K562 (cell line): ENCODE data around the gene SLC30A3. TPM values are rescaled to one million over a fixed set of nuclear protein-coding genes. Genes with fewer than 3 reads are reported as not detected.

Source experiments
- ATAC-seq: fragments of 200-7000 bp; cut with Tn5 transposase; 3 replicates; pipeline ENCODE4 v1.9.1; 2020; ENCODE audit warnings: moderate library complexity
- BruUV-seq: library from RNA; stranded (reverse); fragments of 400-500 nt; replicated peaks from 2 replicates; lab custom pipeline; 2021; lab: Mats Ljungman, UMichigan
- CTCF ChIA-PET: fragments of 300-600 bp; formaldehyde crosslinking; extraction: SDS; loops from one replicate; lab custom pipeline; 2021; ENCODE audit warnings: low intra/inter-chr PET ratio; lab: Yijun Ruan, JAX
- POLR2A ChIA-PET: fragments of 300-600, 350-650 bp; sonication (Branson Sonifier 250); formaldehyde crosslinking; extraction: SDS; loops from one replicate; lab custom pipeline; 2021; ENCODE audit warnings: antibody characterized with exemption, inconsistent platforms; lab: Yijun Ruan, JAX
- DNase-seq, 4 experiments: peaks; one replicate each; pipeline versions ENCODE4 v3.0.0 to v3.0.0-alpha.2; 2011 to 2018; ENCODE audit warnings: low spot score in 3 of 4, mixed read lengths in 3 of 4; ENCODE audit errors: extremely low read depth in 1 of 4
- FAIRE-seq: peaks from 2 replicates; lab custom pipeline; 2011; peaks lifted over from hg19 to GRCh38; lab: Jason Lieb, UNC
- H2AFZ ChIP-seq: 2 replicates; pipeline ENCODE4 v1.6.0; 2011; ENCODE audit warnings: low read depth, low read length, control low read depth, inconsistent platforms
- H3K27ac ChIP-seq: fragments of 200-600 bp; 3 replicates; pipeline ENCODE4 v1.8.0; 2011; ENCODE audit warnings: low read depth, mild to moderate bottlenecking, control low read depth, inconsistent platforms, low read length, moderate library complexity, mixed read lengths; ENCODE audit errors: extremely low read depth
- H3K27me3 ChIP-seq, 2 experiments: fragments of 300-600 bp in 1 of 2; 2 replicates in 1 of 2; 3 replicates in 1 of 2; pipeline versions ENCODE4 v1.6.0 to v1.8.0; 2011; ENCODE audit warnings: inconsistent platforms in 2 of 2, low read length in 2 of 2, mild to moderate bottlenecking in 1 of 2, mixed read lengths in 1 of 2, moderate library complexity in 1 of 2; ENCODE audit not compliant: control insufficient read depth in 2 of 2, insufficient read depth in 2 of 2
- H3K36me3 ChIP-seq: fragments of 300-600 bp; 3 replicates; pipeline ENCODE4 v1.8.0; 2011; ENCODE audit warnings: mild to moderate bottlenecking, low read length, inconsistent platforms; ENCODE audit not compliant: control insufficient read depth, insufficient read depth
- H3K4me1 ChIP-seq, 2 experiments: fragments of 200-600 bp in 1 of 2; replicated peaks in 1 of 2; 2 replicates in 1 of 2; 3 replicates in 1 of 2; pipeline versions ENCODE4 v1.5.1 to v1.8.0; 2011; ENCODE audit warnings: inconsistent platforms in 2 of 2, low read length in 2 of 2, mild to moderate bottlenecking in 1 of 2, mixed read lengths in 1 of 2, moderate library complexity in 1 of 2; ENCODE audit not compliant: control insufficient read depth in 2 of 2, insufficient read depth in 2 of 2
- H3K4me2 ChIP-seq: 2 replicates; pipeline ENCODE4 v1.6.1; 2011; ENCODE audit warnings: low read length, control low read depth, inconsistent platforms, mixed read lengths; ENCODE audit not compliant: insufficient read depth
- H3K4me3 ChIP-seq: fragments of 200-600 bp; sonication (generic), shearing (Covaris generic); 2 replicates; pipeline ENCODE4 v1.5.1; 2016; ENCODE audit warnings: control low read depth, inconsistent platforms
- H3K79me2 ChIP-seq: fragments of 200-600 bp; 3 replicates; pipeline ENCODE4 v1.8.0; 2011; ENCODE audit warnings: low read length, inconsistent platforms; ENCODE audit not compliant: control insufficient read depth, insufficient read depth
- H3K9ac ChIP-seq, 2 experiments: 2 replicates each; pipeline versions ENCODE4 v1.6.0 to v1.6.1; 2011; ENCODE audit warnings: low read depth in 2 of 2, low read length in 2 of 2, control low read depth in 1 of 2, inconsistent platforms in 1 of 2, mild to moderate bottlenecking in 1 of 2, mixed read lengths in 1 of 2; ENCODE audit not compliant: insufficient read depth in 1 of 2
- H3K9me1 ChIP-seq: one replicate; pipeline ENCODE4 v1.6.0; 2011; ENCODE audit warnings: inconsistent platforms, mild to moderate bottlenecking, low read length, moderate library complexity; ENCODE audit not compliant: control insufficient read depth, insufficient read depth
- H3K9me3 ChIP-seq: replicated peaks from 2 replicates; pipeline ENCODE4 v1.5.1; 2011; ENCODE audit warnings: low read depth, low read length, inconsistent platforms; ENCODE audit not compliant: control insufficient read depth, insufficient read depth
- H4K20me1 ChIP-seq: replicated peaks from 2 replicates; pipeline ENCODE4 v1.6.1; 2011; ENCODE audit warnings: low read length, inconsistent platforms, mixed read lengths; ENCODE audit not compliant: control insufficient read depth, insufficient read depth
- CAMTA2 ChIP-seq: fragments of 250-450 bp; sonication (Bioruptor Pico); conservative IDR thresholded peaks from 2 replicates; pipeline ENCODE4 v1.5.1; 2022
- E2F3 ChIP-seq: fragments of 250-450 bp; sonication (Bioruptor Pico); IDR thresholded peaks from 2 replicates; pipeline ENCODE4 v1.4.0; 2020; ENCODE audit warnings: mild to moderate bottlenecking
- RBM34 ChIP-seq: fragments of 200-400 bp; formaldehyde crosslinking; IDR thresholded peaks from 2 replicates; pipeline ENCODE4 v1.6.1; 2018; ENCODE audit warnings: low read length, borderline replicate concordance; ENCODE audit not compliant: insufficient read depth
- ZNF121 ChIP-seq: sonication (generic); formaldehyde crosslinking; conservative IDR thresholded peaks from 2 replicates; pipeline ENCODE4 v1.8.0; 2022; ENCODE audit warnings: missing genetic modification reagents
- ZNF318 ChIP-seq, 2 experiments: fragments of 450-650 bp; IDR thresholded peaks; 2 replicates each; pipeline ENCODE4 v1.6.1; 2016; ENCODE audit warnings: mild to moderate bottlenecking in 2 of 2, borderline replicate concordance in 1 of 2, low read depth in 1 of 2, moderate library complexity in 1 of 2
- ZNF592 ChIP-seq: fragments of 450-650 bp; IDR thresholded peaks from 2 replicates; pipeline ENCODE4 v1.6.1; 2017; ENCODE audit warnings: antibody characterized with exemption, mild to moderate bottlenecking
- WGBS: fragments of 100-300 bp; shearing (Covaris generic); methylation state at CpG from one replicate; pipeline ENCODE4 v1.1.6; 2016; ENCODE audit warnings: low coverage, mixed read lengths; ENCODE audit not compliant: insufficient coverage; ENCODE audit errors: missing lambda C conversion rate; 5-methylcytosine and 5-hydroxymethylcytosine counted together
- in situ Hi-C: fragments of 300-500 bp; cut with MboI; formaldehyde crosslinking; loops from 4 replicates; pipeline ENCODE4 v1.15.0; 2018; ENCODE audit warnings: inconsistent platforms, mixed read lengths
- intact Hi-C: fragments of 100-400 bp; cut with micrococcal nuclease; formaldehyde crosslinking; loops from 2 replicates; pipeline ENCODE4 v1.14.2; 2022
- polyA plus RNA-seq, 8 experiments: library from polyadenylated mRNA; depleted of rRNA in 4 of 8; stranded (reverse) in 5 of 8; unstranded in 3 of 8; fragments of >200 nt; fragmentation: Nextera tagmentation in 2 of 8; fragmentation: Illumina TruSeq in 1 of 8; extraction: Ambion mirVana in 2 of 8; extraction: Trizol in 1 of 8; gene quantifications; 2 replicates each; pipeline versions ENCODE4 v1.2.1 to v1.2.3, GENCODE V29; 2011 to 2014; ENCODE audit warnings: inconsistent platforms in 1 of 8, missing spikeins in 1 of 8
- total RNA-seq, 7 experiments: library from RNA; depleted of rRNA in 6 of 7; stranded (reverse); fragments of >200 nt in 6 of 7; fragmentation: Illumina TruSeq in 2 of 7; extraction: Trizol in 2 of 7; gene quantifications; 2 replicates each; pipeline versions ENCODE4 v1.2.1 to v1.2.3, GENCODE V29; 2011 to 2021; ENCODE audit warnings: low replicate concordance in 1 of 7

SLC30A3 gene
- total and polyA plus RNA-seq, 9 of the 15 experiments (the other 6 are each of a cell fraction or from before 2014, with no cell fraction given) = 0.03 to 2.7 (median 0.89) TPM; not detected in 1

GRCh38 chr2:27285481-27285880 is 22.6 kb upstream of the SLC30A3 start:
- POLR2A ChIA-PET = interaction anchor here (1.0 to 1.7 kb wide), 2 partner anchors 14 to 22 kb away, joined by 3 to 5 read pairs; no protein-coding TSS in a partner anchor
- FAIRE-seq = no peak
- H3K4me1 ChIP-seq = peaks cover 6 to 12% of the 10 kb centered on the region in 2 experiments
- TF ChIP-seq RBM34 = no peak
- TF ChIP-seq E2F3 (CRISPR knock-in tag) = no peak
- TF ChIP-seq ZNF121 (CRISPR knock-in tag) = no peak
- no peak for TF ChIP-seq ZNF592
- no peak for TF ChIP-seq ZNF318 (IDR thresholded peaks at IDR 0.05; ENCODE audit: borderline replicate concordance in 1 of 2, low read depth in 1 of 2)
- TF ChIP-seq CAMTA2 (CRISPR knock-in tag) = no peak

More at GRCh38 chr2:27285481-27285880, 22.6 kb upstream of the SLC30A3 start:
- BruUV-seq = no TSS peak
- H3K9me3 ChIP-seq = no peaks in the 10 kb centered on the region
- CTCF ChIA-PET = interaction anchor here (0.6 kb wide), 1 partner anchor 9 kb away, joined by 4 read pairs; no protein-coding TSS in a partner anchor
- H3K9me1 ChIP-seq = no peaks in the 10 kb centered on the region
- H2AFZ ChIP-seq = no peak overlapping the region
- ATAC-seq = no peak
- intact Hi-C loops (loop anchor here (10.0 kb wide), 1 partner anchor 441 kb away; the partner anchor contains the start of gene DPYSL5), in situ Hi-C loops (loop anchor here (5.0 kb wide), 1 partner anchor 48 kb away; no protein-coding TSS in a partner anchor)
- no peak overlapping the region for H3K9ac ChIP-seq
- H4K20me1 ChIP-seq = no peaks in the 10 kb centered on the region
- no peak for DNase-seq
- H3K27ac ChIP-seq = no peak overlapping the region
- no peaks in the 10 kb centered on the region for H3K27me3 ChIP-seq
- H3K36me3 ChIP-seq = no peaks in the 10 kb centered on the region
- WGBS = 19% methylated on average over 6 of the region's 6 CpGs
- no peaks in the 10 kb centered on the region for H3K79me2 ChIP-seq
- no peak overlapping the region for H3K4me2 ChIP-seq
- no peak overlapping the region for H3K4me3 ChIP-seq
